Kidney (tissue), 14 donors: ENCODE data around the gene IPCEF1. TPM values are rescaled to one million over a fixed set of nuclear protein-coding genes. Genes with fewer than 3 reads are reported as not detected.

ENCODE experiments used
- DNase-seq, 5 donors: peaks; one replicate each; pipeline ENCODE4 v3.0.0-alpha.2; 2013 to 2020
- FAIRE-seq: peaks from 2 replicates; lab custom pipeline; 2012; peaks lifted over from hg19 to GRCh38; lab: Jason Lieb, UNC
- H3K27ac ChIP-seq, 2 donors: one replicate each; pipeline ENCODE4 v1.7.0; 2013; ENCODE audit warnings: low read depth in 2 of 2, low read length in 2 of 2, inconsistent platforms in 1 of 2
- H3K27me3 ChIP-seq: one replicate; pipeline ENCODE4 v1.7.1; 2013; ENCODE audit warnings: low read length, inconsistent platforms; ENCODE audit not compliant: control insufficient read depth, insufficient read depth
- H3K36me3 ChIP-seq, 3 donors: one replicate each; pipeline versions ENCODE4 v1.7.0 to v1.7.1; 2013; ENCODE audit warnings: low read length in 3 of 3, control low read depth in 1 of 3, inconsistent platforms in 1 of 3; ENCODE audit not compliant: insufficient read depth in 3 of 3, control insufficient read depth in 2 of 3
- H3K4me1 ChIP-seq, 3 donors: one replicate each; pipeline versions ENCODE4 v1.7.0 to v1.7.1; 2013; ENCODE audit warnings: low read length in 3 of 3, inconsistent platforms in 1 of 3, low read depth in 1 of 3; ENCODE audit not compliant: control insufficient read depth in 2 of 3, insufficient read depth in 2 of 3
- H3K4me3 ChIP-seq, 3 donors: one replicate each; pipeline versions ENCODE4 v1.7.0 to v1.8.1; 2013; ENCODE audit warnings: low read length in 3 of 3, control low read depth in 1 of 3, inconsistent platforms in 1 of 3
- H3K9ac ChIP-seq, 3 donors: one replicate each; pipeline versions ENCODE4 v1.7.0 to v1.7.1; 2013; ENCODE audit warnings: low read length in 3 of 3, control low read depth in 1 of 3, inconsistent platforms in 1 of 3
- H3K9me3 ChIP-seq, 3 donors: one replicate each; pipeline versions ENCODE4 v1.7.0 to v1.7.1; 2013; ENCODE audit warnings: low read length in 3 of 3, control low read depth in 1 of 3, inconsistent platforms in 1 of 3; ENCODE audit not compliant: control insufficient read depth in 2 of 3, insufficient read depth in 1 of 3
- intact Hi-C: fragments of 100-400 bp; cut with DNase I; formaldehyde crosslinking; loops from one replicate; pipeline ENCODE4 v1.11.1; 2022
- polyA plus RNA-seq: library from polyadenylated mRNA; stranded (reverse); fragments of 350-450 nt; fragmentation: Illumina TruSeq; extraction: RNeasy Lipid Tissue Mini Kit (QIAGEN cat#74804); gene quantifications from one replicate; pipeline ENCODE4 v1.2.3, GENCODE V29; 2014; ENCODE audit warnings: low read depth, low replicate concordance; ENCODE audit not compliant: insufficient read depth
- total RNA-seq: library from RNA; stranded (reverse); fragmentation: NEBNext Ultra II Directional; extraction: Animal tissue kit (Norgen Biotek cat#: 25700); gene quantifications from one replicate; pipeline ENCODE4 v1.2.1, GENCODE V29; 2021
- TF ChIP-seq, protein P1 (sequence below): IDR thresholded peaks from 3 replicates; pipeline ENCODE4 v1.5.1; 2012; ENCODE audit warnings: mild to moderate bottlenecking, moderate library complexity, borderline replicate concordance; ENCODE audit not compliant: insufficient read depth; ENCODE audit errors: extremely low read depth
- donor health status: control.
- donor health status: control.
- donor health status: control.
- donor health status: control.
- donor health status: control.
- donor health status: DM: yes; HTN: yes; CAD: no.
- donor health status: Normal renal cell carcinoma (clear cell type).

IPCEF1 gene
- total and polyA plus RNA-seq, 2 donors from 2014 or later, result 2.7 to 25.9 TPM

DNA sequence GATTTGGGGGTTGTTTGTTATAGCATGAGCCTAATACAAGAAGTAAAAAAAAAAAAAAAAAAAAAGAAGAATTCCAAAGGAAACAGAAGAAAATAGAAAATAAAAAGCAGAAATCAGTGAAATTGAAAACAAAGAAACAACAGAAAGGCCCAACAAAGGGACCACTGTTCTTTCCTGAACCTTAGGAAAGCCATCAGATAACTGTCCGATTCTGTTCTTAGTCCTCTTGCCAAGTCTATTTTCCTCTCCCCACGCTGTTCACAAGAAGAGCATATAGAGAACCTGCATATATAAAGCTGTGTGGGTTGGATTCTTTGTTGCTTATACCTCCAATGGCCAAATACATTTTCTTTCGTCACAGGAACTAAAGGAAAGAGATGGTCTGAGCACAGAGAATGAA lies 38.0 kb upstream of the IPCEF1 start:
- H3K9ac ChIP-seq, result no peak overlapping the region
- TF ChIP-seq, protein P1, sequence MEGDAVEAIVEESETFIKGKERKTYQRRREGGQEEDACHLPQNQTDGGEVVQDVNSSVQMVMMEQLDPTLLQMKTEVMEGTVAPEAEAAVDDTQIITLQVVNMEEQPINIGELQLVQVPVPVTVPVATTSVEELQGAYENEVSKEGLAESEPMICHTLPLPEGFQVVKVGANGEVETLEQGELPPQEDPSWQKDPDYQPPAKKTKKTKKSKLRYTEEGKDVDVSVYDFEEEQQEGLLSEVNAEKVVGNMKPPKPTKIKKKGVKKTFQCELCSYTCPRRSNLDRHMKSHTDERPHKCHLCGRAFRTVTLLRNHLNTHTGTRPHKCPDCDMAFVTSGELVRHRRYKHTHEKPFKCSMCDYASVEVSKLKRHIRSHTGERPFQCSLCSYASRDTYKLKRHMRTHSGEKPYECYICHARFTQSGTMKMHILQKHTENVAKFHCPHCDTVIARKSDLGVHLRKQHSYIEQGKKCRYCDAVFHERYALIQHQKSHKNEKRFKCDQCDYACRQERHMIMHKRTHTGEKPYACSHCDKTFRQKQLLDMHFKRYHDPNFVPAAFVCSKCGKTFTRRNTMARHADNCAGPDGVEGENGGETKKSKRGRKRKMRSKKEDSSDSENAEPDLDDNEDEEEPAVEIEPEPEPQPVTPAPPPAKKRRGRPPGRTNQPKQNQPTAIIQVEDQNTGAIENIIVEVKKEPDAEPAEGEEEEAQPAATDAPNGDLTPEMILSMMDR, result no peak
- no peak for DNase-seq
- H3K27ac ChIP-seq, result no peak overlapping the region
- H3K36me3 ChIP-seq, result peaks cover 0 to 9% (median 0%) of the 10 kb centered on the region in 3 donors
- H3K4me1 ChIP-seq, result no peaks in the 10 kb centered on the region
- no peaks in the 10 kb centered on the region for H3K27me3 ChIP-seq
- FAIRE-seq, result no peak
- no peak overlapping the region for H3K4me3 ChIP-seq
- intact Hi-C loops, result no loop called here
- no peaks in the 10 kb centered on the region for H3K9me3 ChIP-seq

DNA sequence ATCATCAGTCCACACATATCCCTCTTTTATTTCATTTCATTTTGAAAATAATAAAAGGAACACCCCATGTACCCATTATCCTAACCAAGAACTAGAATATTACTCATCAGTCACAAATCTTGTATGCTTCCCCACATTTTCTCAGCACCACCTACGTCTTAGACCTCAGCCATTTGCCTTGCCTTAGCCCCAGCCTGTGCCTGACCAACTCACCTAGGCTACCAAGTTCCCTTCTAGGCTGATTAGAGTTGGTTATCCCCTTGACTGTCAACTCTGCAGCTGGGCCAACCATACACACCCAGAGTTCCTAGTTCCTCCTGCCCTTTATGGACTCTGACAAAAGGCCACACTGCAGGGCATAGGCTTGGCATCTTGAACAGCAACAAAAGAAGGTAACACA lies 33.4 kb upstream of the IPCEF1 start:
- Histone ChIP-seq H3K27me3 (no peaks in the 10 kb centered on the region), H3K36me3 (no peaks in the 10 kb centered on the region), H3K27ac (no peak overlapping the region), H3K9ac (no peak overlapping the region), H3K4me3 (no peak overlapping the region), H3K9me3 (peaks cover 0 to 3% (median 0%) of the 10 kb centered on the region in 3 donors), H3K4me1 (no peaks in the 10 kb centered on the region)
- TF ChIP-seq, protein P1, result no peak
- no peak for DNase-seq
- no peak for FAIRE-seq
- intact Hi-C loops, result no loop called here

DNA sequence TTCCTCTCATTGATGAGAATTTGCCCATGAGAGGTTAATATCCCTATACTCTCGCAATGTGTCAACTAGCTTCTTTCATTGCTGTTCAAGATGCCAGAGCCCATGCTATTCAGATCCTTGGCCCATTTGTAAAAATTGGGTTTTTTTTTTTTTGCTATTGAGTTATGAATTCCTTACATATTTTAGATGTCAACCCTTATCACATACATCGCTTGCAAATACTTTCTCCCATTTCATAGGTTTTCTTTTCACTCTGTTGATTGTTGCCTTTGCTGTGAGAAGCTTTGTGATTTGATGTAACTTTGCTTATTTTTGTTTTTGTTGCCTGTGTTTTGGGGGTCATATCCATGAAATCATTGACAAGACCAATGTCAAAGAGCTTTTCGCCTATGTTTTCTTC lies 32.2 kb upstream of the IPCEF1 start:
- DNase-seq (no peak), FAIRE-seq (no peak)
- intact Hi-C loops, result no loop called here
- Histone ChIP-seq H3K27ac (no peak overlapping the region), H3K9ac (no peak overlapping the region), H3K36me3 (no peaks in the 10 kb centered on the region), H3K4me1 (no peaks in the 10 kb centered on the region), H3K27me3 (no peaks in the 10 kb centered on the region), H3K9me3 (peaks cover 0 to 3% (median 0%) of the 10 kb centered on the region in 3 donors), H3K4me3 (no peak overlapping the region)
- TF ChIP-seq, protein P1, result no peak
